ENCODE measurements around the gene BCAP31. TPM values are rescaled to one million over a fixed set of nuclear protein-coding genes. Genes with fewer than 3 reads are reported as not detected.

BCAP31 gene
- total RNA-seq, 1 experiment from 2014 or later: 235 TPM

DNA sequence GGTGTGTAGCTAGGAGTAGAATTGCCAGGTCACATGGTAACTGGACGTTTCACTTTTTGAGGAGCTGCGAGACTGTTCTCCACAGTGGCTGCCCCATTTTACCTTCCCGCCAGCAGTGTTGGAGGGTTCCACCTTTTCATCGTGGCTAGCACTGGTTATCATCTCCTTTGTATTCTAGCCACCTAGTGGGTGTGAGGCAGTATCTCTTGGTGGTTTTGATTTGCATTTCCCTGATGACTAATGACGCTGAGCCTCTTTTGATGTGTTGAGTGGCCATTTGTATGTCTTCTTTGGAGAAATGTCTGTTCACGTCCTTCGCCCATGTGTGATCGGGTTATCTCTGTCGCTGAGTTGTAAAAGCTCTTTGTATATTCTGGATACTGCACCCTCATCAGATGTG, 11.1 kb upstream of the BCAP31 start:
- DNase-seq (ENCODE audit: low spot score): no peak
- CTCF ChIA-PET: interaction anchor here (0.6 kb wide), 1 partner anchor 18 kb away, joined by 4 read pairs; no protein-coding TSS in a partner anchor
- POLR2A ChIA-PET (ENCODE audit: low non-redundant PET): no interaction called here
- no peaks in the 10 kb centered on the region for H3K27me3 ChIP-seq (replicated peaks; ENCODE audit: insufficient read depth, low read depth, low read length, poor library complexity)
- intact Hi-C loops (cut with micrococcal nuclease; ENCODE audit: unreplicated experiment): no loop called here
- no peak overlapping the region for H3K27ac ChIP-seq (ENCODE audit: low read depth, low read length, poor library complexity, severe bottlenecking)
- BruUV-seq (replicated peaks): no TSS peak
- TF ChIP-seq EZH2 (IDR thresholded peaks at IDR 0.05; ENCODE audit: borderline replicate concordance, low read depth, low read length, poor library complexity, severe bottlenecking): no peak
- TF ChIP-seq, protein P1, sequence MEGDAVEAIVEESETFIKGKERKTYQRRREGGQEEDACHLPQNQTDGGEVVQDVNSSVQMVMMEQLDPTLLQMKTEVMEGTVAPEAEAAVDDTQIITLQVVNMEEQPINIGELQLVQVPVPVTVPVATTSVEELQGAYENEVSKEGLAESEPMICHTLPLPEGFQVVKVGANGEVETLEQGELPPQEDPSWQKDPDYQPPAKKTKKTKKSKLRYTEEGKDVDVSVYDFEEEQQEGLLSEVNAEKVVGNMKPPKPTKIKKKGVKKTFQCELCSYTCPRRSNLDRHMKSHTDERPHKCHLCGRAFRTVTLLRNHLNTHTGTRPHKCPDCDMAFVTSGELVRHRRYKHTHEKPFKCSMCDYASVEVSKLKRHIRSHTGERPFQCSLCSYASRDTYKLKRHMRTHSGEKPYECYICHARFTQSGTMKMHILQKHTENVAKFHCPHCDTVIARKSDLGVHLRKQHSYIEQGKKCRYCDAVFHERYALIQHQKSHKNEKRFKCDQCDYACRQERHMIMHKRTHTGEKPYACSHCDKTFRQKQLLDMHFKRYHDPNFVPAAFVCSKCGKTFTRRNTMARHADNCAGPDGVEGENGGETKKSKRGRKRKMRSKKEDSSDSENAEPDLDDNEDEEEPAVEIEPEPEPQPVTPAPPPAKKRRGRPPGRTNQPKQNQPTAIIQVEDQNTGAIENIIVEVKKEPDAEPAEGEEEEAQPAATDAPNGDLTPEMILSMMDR (conservative IDR thresholded peaks at IDR 0.05; ENCODE audit: low read depth, low read length): no peak
- H3K4me1 ChIP-seq (ENCODE audit: insufficient read depth, low read length, poor library complexity, severe bottlenecking): no peaks in the 10 kb centered on the region
- H3K4me3 ChIP-seq (ENCODE audit: low read depth, low read length, poor library complexity, severe bottlenecking): no peak overlapping the region
- no peaks in the 10 kb centered on the region for H3K9me3 ChIP-seq (ENCODE audit: low read depth, low read length, poor library complexity, severe bottlenecking)
- no peaks in the 10 kb centered on the region for H3K36me3 ChIP-seq (ENCODE audit: insufficient read depth, low read length, poor library complexity, severe bottlenecking)

DNA sequence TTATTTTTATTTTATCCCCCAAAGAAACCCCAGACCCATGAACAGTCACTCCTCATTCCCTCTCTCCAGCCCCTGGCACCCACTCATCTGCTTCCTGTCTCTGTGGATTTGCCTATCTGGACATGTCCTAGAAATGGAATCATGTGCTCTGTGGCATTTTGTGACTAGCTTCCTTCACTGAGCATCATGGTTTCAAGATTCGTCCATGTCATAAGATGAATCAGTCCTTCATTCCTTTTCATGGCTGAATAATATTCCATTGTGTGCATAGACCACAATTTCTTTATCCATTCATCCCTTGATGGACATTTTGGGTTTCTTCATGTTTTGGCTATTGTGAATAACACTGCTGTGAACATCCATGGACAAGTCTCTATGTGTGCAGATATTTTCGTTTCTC, 10.7 kb upstream of the BCAP31 start:
- no peak overlapping the region for H3K27ac ChIP-seq (ENCODE audit: low read depth, low read length, poor library complexity, severe bottlenecking)
- no peaks in the 10 kb centered on the region for H3K36me3 ChIP-seq (ENCODE audit: insufficient read depth, low read length, poor library complexity, severe bottlenecking)
- no peak overlapping the region for H3K4me3 ChIP-seq (ENCODE audit: low read depth, low read length, poor library complexity, severe bottlenecking)
- intact Hi-C loops (cut with micrococcal nuclease; ENCODE audit: unreplicated experiment): no loop called here
- no peaks in the 10 kb centered on the region for H3K9me3 ChIP-seq (ENCODE audit: low read depth, low read length, poor library complexity, severe bottlenecking)
- H3K4me1 ChIP-seq (ENCODE audit: insufficient read depth, low read length, poor library complexity, severe bottlenecking): no peaks in the 10 kb centered on the region
- ChIA-PET POLR2A (ENCODE audit: low non-redundant PET) (no interaction called here), CTCF (interaction anchor here (0.6 kb wide), 1 partner anchor 19 kb away, joined by 4 read pairs; no protein-coding TSS in a partner anchor)
- no peaks in the 10 kb centered on the region for H3K27me3 ChIP-seq (replicated peaks; ENCODE audit: insufficient read depth, low read depth, low read length, poor library complexity)
- no peak for DNase-seq (ENCODE audit: low spot score)
- TF ChIP-seq, protein P1 (conservative IDR thresholded peaks at IDR 0.05; ENCODE audit: low read depth, low read length): no peak
- no peak for TF ChIP-seq EZH2 (IDR thresholded peaks at IDR 0.05; ENCODE audit: borderline replicate concordance, low read depth, low read length, poor library complexity, severe bottlenecking)
- BruUV-seq (replicated peaks): no TSS peak

DNA sequence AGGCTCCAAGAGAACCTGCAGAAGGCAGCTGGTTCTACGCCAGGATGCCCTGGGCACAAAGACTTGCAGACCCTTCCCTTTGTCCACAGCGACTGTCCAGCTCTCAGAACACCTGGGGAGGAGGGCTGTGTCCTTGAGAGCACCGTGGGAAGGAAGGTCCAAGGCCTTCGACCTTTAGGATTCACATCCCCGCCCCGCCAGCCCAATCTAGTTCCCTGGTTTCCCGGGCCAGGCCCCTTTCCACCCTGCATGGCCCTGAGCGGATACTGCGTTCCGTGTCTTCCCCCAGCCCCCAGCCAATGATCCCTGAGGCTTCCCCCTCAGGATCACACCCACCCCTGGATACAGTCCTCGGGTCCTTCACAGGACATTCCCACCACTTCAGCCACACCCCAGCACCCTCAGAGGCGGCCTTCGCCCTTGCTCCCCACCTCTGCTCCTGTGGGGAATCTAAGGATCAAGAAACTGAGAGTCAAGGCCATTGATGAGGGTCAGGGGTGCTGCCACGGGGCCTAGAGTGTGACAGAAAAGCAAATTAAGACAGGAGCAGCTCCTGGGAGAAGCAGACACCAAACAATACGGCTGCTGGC, 9.6 kb upstream of the BCAP31 start:
- no peak overlapping the region for H3K4me3 ChIP-seq (ENCODE audit: low read depth, low read length, poor library complexity, severe bottlenecking)
- ChIA-PET POLR2A (ENCODE audit: low non-redundant PET) (no interaction called here), CTCF (no interaction called here)
- no peak for DNase-seq (ENCODE audit: low spot score)
- H3K4me1 ChIP-seq (ENCODE audit: insufficient read depth, low read length, poor library complexity, severe bottlenecking): no peaks in the 10 kb centered on the region
- intact Hi-C loops (cut with micrococcal nuclease; ENCODE audit: unreplicated experiment): no loop called here
- H3K9me3 ChIP-seq (ENCODE audit: low read depth, low read length, poor library complexity, severe bottlenecking): no peaks in the 10 kb centered on the region
- H3K36me3 ChIP-seq (ENCODE audit: insufficient read depth, low read length, poor library complexity, severe bottlenecking): no peaks in the 10 kb centered on the region
- no peak overlapping the region for H3K27ac ChIP-seq (ENCODE audit: low read depth, low read length, poor library complexity, severe bottlenecking)
- TF ChIP-seq, protein P1 (conservative IDR thresholded peaks at IDR 0.05; ENCODE audit: low read depth, low read length): no peak
- no peak for TF ChIP-seq EZH2 (IDR thresholded peaks at IDR 0.05; ENCODE audit: borderline replicate concordance, low read depth, low read length, poor library complexity, severe bottlenecking)
- H3K27me3 ChIP-seq (replicated peaks; ENCODE audit: insufficient read depth, low read depth, low read length, poor library complexity): no peaks in the 10 kb centered on the region
- no TSS peak for BruUV-seq (replicated peaks)
